ENCODE data around the gene TNFRSF4.
"Not testable (repeated sequence)": the region's sequence is repeated elsewhere in the genome, so short reads cannot be mapped to it uniquely, and the experiment has no call there.

The TNFRSF4 gene

DNA sequence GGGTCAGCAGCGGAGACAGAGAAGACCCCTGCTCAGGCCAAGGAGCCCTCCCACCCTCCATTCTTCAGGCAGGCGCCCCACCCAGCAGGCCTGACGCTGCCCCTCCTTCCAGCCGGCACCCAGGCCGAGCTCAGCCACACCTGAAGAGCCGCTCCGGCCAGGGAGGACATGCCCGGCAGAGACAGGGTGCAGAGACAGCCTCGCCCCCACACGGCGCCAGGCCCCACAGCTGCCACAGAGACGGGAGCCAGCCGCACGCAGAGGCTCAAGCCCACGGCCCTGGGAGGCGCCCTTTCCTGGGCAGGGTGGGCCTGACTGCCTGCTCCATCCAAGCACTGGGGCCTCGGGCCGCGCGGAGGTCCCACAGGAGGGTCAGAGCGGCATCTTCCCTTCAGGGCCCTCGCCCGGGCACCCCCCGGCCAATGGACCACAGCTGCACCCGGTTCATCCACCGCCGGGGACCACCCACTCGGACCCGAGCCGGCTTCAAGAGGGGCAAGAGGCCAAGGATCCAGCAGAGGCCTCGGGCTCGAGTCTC lies 35.1 kb downstream of the TNFRSF4 start:
- no peak overlapping the region for H3K27ac ChIP-seq
- TF ChIP-seq, protein P1, sequence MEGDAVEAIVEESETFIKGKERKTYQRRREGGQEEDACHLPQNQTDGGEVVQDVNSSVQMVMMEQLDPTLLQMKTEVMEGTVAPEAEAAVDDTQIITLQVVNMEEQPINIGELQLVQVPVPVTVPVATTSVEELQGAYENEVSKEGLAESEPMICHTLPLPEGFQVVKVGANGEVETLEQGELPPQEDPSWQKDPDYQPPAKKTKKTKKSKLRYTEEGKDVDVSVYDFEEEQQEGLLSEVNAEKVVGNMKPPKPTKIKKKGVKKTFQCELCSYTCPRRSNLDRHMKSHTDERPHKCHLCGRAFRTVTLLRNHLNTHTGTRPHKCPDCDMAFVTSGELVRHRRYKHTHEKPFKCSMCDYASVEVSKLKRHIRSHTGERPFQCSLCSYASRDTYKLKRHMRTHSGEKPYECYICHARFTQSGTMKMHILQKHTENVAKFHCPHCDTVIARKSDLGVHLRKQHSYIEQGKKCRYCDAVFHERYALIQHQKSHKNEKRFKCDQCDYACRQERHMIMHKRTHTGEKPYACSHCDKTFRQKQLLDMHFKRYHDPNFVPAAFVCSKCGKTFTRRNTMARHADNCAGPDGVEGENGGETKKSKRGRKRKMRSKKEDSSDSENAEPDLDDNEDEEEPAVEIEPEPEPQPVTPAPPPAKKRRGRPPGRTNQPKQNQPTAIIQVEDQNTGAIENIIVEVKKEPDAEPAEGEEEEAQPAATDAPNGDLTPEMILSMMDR (IDR thresholded peaks at IDR 0.05), result no peak
- no peak for DNase-seq (ENCODE audit: low spot score)
- H3K4me3 ChIP-seq, result no peak overlapping the region

DNA sequence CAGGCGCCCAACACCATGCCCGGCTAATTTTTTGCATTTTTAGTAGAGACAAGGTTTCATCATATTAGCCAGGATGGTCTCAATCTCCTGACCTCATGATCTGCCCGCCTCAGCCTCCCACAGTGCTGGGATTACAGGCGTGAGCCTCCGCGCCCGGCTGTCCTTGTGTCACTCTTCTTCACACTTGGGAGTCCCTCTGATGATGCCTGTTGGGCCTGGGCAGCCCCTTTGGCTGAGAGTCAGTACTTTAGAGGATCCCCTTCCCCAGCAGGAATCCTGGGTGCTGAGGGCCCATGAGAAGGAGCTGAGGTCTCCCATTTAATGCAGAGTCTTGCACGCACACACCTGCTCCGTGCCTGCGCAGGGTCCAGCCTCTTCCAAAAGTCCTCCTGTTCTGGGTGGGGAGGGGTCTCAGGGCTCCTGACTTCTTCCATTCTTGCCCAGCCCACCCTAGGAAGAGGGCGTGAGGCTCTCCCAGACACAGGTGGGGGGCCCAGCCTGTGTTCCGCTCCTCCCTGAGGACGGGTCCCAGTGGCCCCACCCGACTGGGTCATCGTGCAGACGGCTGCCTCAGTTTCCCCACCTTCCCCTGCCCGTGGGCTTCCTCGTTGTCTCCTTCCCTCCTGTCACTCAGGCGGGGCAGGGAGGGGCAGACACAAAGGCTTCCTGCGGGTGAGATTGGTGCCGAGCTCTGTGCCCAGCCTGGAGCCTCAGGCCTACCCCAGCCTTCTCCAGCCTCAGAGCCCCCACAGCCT lies 36.3 kb downstream of the TNFRSF4 start:
- TF ChIP-seq, protein P1 (IDR thresholded peaks at IDR 0.05), result no peak

DNA sequence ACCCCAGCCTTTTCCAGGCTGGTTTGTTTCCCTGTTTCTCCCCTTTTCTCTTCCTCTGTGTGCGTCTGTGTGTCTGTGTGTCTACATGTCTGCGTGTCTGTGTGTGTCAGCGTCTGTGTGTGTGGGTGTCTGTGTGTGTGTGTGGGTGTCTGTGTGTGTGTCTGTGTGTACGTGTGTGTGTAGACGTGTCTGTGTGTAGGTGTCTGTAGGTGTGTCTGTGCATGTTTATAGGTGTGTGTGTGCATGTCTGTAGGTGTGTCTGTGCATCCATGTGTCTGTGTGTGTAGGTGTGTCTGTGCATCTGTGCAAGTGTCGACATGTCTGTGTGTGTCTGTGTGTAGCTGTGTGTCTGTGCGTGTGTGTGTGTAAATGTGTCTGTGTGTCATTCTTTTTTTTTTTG lies 37.0 kb downstream of the TNFRSF4 start:
- DNase-seq (ENCODE audit: low spot score), result no peak
- no peak overlapping the region for H3K27ac ChIP-seq
- H3K4me3 ChIP-seq, result no peak overlapping the region
- TF ChIP-seq, protein P1 (IDR thresholded peaks at IDR 0.05), result no peak

More for the DNA sequence above, 36.3 kb downstream of the TNFRSF4 start:
- no peak overlapping the region for H3K4me3 ChIP-seq
- no peak overlapping the region for H3K27ac ChIP-seq
- DNase-seq (ENCODE audit: low spot score), result no peak

DNA sequence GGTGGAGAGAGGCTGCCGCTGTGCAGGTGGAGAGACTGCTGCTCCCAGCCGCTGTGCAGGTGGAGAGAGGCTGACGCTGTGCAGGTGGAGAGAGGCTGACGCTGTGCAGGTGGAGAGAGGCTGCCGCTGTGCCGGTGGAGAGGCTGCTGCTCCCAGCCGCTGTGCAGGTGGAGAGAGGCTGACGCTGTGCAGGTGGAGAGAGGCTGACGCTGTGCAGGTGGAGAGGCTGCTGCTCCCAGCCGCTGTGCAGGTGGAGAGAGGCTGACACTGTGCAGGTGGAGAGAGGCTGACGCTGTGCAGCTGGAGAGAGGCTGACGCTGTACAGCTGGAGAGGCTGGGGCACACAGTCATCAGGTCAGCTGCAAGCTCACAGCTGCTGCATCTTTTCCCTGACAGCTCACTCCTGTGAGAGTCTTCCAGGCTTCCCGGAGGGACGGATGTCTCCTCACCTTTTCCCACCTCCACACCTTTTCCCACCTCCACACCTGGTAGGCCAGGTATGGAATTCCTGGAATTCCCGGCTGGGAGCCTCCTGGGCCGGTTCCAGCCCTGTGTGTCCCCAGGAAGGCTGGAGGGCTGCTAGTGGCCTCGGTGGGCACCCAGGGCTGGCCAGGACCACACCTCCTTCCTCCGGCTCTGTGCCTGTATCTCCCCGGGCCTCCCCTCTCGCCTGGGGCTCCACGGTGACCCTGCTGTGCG lies 37.7 kb downstream of the TNFRSF4 start:
- not testable (repeated sequence) for DNase-seq (ENCODE audit: low spot score); H3K27ac ChIP-seq; H3K4me3 ChIP-seq

DNA sequence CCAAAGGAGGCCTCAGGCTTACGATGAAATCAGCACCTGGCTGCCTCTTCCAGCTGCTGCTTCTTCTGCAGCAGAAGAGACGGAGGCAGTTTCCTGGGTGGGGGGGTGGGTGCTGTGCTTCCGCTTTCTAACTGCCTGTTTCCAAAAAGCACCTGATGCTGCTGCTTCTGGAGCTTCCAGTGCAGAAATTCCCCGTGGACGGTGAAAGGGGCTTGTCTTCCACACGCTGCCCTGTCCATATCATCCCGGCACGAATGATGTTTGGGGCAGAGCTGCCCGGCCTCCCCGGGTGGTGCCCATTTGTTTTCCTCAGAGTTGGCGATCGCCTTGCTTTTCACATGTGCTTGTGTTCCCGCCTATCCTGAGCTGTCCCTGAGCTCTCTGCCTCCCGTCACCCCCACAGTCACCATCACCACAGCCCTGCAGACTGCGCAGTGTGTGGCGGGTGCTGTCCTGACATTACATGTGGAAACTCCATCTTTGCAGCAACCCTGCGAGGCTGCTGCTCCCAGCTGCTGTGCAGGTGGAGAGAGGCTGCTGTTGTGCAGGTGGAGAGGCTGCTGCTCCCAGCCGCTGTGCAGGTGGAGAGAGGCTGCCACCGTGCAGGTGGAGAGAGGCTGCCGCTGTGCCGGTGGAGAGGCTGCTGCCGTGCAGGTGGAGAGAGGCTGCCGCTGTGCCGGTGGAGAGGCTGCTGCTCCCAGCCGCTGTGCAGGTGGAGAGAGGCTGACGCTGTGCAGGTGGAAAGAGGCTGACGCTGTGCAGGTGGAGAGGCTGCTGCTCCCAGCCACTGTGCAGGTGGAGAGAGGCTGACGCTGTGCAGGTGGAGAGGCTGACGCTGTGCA lies 38.5 kb downstream of the TNFRSF4 start:
- H3K4me3 ChIP-seq, result no peak overlapping the region
- DNase-seq (ENCODE audit: low spot score), result no peak
- TF ChIP-seq, protein P1 (IDR thresholded peaks at IDR 0.05), result no peak
- no peak overlapping the region for H3K27ac ChIP-seq

DNA sequence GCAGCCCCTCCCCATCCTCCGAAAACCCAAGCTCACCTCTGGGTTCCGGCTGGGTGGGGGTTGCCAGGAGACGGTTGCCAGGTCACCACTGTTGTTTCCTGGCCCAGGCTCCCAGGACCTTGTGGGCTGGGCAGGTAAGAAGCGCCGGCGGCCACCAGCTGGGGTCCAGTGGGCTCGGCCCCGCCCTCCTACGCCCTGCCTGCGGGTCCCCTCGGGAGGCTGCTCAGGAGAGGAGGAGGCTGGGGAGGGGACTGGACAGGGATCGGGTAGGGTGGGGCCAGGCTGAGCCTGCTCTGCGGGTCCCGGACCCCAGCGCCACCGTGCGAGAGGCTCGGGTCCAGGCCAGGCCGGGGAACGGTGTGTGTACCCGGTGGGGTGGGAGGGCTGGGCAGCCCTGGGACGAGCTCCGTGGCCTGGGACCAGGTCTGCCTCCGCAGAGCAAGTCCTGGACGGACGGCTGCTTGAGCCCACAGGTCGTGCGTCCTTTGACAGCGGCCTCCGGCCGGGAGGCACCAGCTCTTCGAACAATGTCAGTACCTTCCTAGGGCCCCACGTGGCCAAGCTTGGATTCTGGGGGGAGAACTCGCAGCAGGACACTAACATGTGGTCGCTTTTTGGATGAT lies 40.0 kb downstream of the TNFRSF4 start, which contains the start of gene TTLL10:
Gene TTLL10, plus strand, starts transcription at position 88 of the 623 bp plus-strand sequence. CDS start 5,336 bp downstream, outside the sequence.
- Histone ChIP-seq H3K4me3 (no peak within 1 kb of the TSS), H3K27ac (no peak within 1 kb of the TSS)
- TF ChIP-seq, protein P1 (IDR thresholded peaks at IDR 0.05), result no peak
- no peak for DNase-seq (ENCODE audit: low spot score)
